Neural cell (in vitro differentiated cells): ENCODE data around the gene SETD4.

Source experiments
- EP300 ChIP-seq: fragments of 450-650 bp; conservative IDR thresholded peaks from 2 replicates; pipeline ENCODE4 v1.6.1; 2014; ENCODE audit warnings: antibody characterized with exemption, mild to moderate bottlenecking, moderate library complexity; ENCODE audit not compliant: poor library complexity, severe bottlenecking
- EZH2 ChIP-seq: fragments of 200-600, 300-800 bp; shearing (Covaris generic), sonication (generic); IDR thresholded peaks from 2 replicates; pipeline ENCODE4 v1.6.1; 2014; ENCODE audit warnings: antibody characterized with exemption, low read length, borderline replicate concordance, mild to moderate bottlenecking; ENCODE audit not compliant: insufficient read depth, poor library complexity, severe bottlenecking
- MXI1 ChIP-seq: fragments of 450-650 bp; conservative IDR thresholded peaks from 2 replicates; pipeline ENCODE4 v1.6.1; 2014; ENCODE audit warnings: antibody characterized with exemption, mild to moderate bottlenecking; ENCODE audit not compliant: poor library complexity, severe bottlenecking
- POLR2AphosphoS5 ChIP-seq: IDR thresholded peaks from 2 replicates; pipeline ENCODE4 v1.6.1; 2012
- RAD21 ChIP-seq: fragments of 450-650 bp; conservative IDR thresholded peaks from 2 replicates; pipeline ENCODE4 v1.6.1; 2014; ENCODE audit warnings: antibody characterized with exemption, mild to moderate bottlenecking, moderate library complexity
- SMC3 ChIP-seq: fragments of 450-650 bp; conservative IDR thresholded peaks from 2 replicates; pipeline ENCODE4 v1.6.1; 2014; ENCODE audit warnings: antibody characterized with exemption, mild to moderate bottlenecking, moderate library complexity; ENCODE audit not compliant: poor library complexity
- TAF1 ChIP-seq: IDR thresholded peaks from 2 replicates; pipeline ENCODE4 v1.6.1; 2012; ENCODE audit warnings: low read depth
- TF ChIP-seq, protein P1 (sequence below): fragments of 450-650 bp; IDR thresholded peaks from 2 replicates; pipeline ENCODE4 v1.5.1; 2014; ENCODE audit warnings: antibody characterized with exemption, mild to moderate bottlenecking, moderate library complexity; ENCODE audit not compliant: poor library complexity, severe bottlenecking
- TF ChIP-seq, protein P2 (sequence below): IDR thresholded peaks from 2 replicates; pipeline ENCODE4 v1.6.1; 2012; ENCODE audit warnings: borderline replicate concordance

DNA sequence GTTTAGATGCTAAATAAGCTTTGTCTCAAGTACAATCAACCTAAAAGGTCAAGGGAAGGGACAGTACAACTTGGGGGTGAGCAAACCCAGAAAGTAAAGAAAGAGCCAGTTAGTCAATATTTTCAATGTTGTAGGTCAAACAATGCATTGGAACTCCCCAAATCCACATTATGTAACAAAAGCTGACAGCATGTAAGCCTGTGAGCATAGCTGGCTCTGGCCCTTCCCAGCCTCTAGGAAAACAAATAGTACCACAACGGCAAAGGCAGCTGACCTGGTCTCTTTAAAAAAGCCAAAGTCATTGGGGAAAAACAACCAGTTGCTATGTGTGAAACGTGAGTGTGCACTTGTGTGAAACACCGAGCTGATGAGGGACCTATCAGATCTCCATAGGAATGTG, 12.9 kb upstream of the SETD4 start:
- TF ChIP-seq, protein P1, sequence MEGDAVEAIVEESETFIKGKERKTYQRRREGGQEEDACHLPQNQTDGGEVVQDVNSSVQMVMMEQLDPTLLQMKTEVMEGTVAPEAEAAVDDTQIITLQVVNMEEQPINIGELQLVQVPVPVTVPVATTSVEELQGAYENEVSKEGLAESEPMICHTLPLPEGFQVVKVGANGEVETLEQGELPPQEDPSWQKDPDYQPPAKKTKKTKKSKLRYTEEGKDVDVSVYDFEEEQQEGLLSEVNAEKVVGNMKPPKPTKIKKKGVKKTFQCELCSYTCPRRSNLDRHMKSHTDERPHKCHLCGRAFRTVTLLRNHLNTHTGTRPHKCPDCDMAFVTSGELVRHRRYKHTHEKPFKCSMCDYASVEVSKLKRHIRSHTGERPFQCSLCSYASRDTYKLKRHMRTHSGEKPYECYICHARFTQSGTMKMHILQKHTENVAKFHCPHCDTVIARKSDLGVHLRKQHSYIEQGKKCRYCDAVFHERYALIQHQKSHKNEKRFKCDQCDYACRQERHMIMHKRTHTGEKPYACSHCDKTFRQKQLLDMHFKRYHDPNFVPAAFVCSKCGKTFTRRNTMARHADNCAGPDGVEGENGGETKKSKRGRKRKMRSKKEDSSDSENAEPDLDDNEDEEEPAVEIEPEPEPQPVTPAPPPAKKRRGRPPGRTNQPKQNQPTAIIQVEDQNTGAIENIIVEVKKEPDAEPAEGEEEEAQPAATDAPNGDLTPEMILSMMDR = no peak
- TF ChIP-seq POLR2AphosphoS5 (no peak), TAF1 (no peak), RAD21 (no peak), EZH2 (no peak), MXI1 (no peak), EP300 (no peak), SMC3 (no peak)
- TF ChIP-seq, protein P2, sequence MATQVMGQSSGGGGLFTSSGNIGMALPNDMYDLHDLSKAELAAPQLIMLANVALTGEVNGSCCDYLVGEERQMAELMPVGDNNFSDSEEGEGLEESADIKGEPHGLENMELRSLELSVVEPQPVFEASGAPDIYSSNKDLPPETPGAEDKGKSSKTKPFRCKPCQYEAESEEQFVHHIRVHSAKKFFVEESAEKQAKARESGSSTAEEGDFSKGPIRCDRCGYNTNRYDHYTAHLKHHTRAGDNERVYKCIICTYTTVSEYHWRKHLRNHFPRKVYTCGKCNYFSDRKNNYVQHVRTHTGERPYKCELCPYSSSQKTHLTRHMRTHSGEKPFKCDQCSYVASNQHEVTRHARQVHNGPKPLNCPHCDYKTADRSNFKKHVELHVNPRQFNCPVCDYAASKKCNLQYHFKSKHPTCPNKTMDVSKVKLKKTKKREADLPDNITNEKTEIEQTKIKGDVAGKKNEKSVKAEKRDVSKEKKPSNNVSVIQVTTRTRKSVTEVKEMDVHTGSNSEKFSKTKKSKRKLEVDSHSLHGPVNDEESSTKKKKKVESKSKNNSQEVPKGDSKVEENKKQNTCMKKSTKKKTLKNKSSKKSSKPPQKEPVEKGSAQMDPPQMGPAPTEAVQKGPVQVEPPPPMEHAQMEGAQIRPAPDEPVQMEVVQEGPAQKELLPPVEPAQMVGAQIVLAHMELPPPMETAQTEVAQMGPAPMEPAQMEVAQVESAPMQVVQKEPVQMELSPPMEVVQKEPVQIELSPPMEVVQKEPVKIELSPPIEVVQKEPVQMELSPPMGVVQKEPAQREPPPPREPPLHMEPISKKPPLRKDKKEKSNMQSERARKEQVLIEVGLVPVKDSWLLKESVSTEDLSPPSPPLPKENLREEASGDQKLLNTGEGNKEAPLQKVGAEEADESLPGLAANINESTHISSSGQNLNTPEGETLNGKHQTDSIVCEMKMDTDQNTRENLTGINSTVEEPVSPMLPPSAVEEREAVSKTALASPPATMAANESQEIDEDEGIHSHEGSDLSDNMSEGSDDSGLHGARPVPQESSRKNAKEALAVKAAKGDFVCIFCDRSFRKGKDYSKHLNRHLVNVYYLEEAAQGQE = no peak
